Heart right ventricle (tissue), 16 donors: ENCODE measurements around the gene FANCM. TPM values are rescaled to one million over a fixed set of nuclear protein-coding genes. Genes with fewer than 3 reads are reported as not detected.

ENCODE experiments used
- ATAC-seq, 8 donors: fragments of 200-7000 bp; cut with Tn5 transposase; one replicate each; pipeline ENCODE4 v1.9.1; 2020; ENCODE audit warnings: mild to moderate bottlenecking in 8 of 8, moderate library complexity in 8 of 8, moderate number of reproducible peaks in 1 of 8
- DNase-seq, 2 donors: peaks; one replicate each; pipeline ENCODE4 v3.0.0-alpha.2; 2020
- H3K27ac ChIP-seq, 10 donors: fragments of 200-600 bp; sonication (generic) in 2 of 10; one replicate each; pipeline versions ENCODE4 v1.5.0 to v1.8.0; 2020 to 2022; ENCODE audit warnings: mild to moderate bottlenecking in 3 of 10
- H3K27me3 ChIP-seq, 7 donors: fragments of 200-600 bp; one replicate each; pipeline ENCODE4 v1.8.0; 2021 to 2022; ENCODE audit warnings: mild to moderate bottlenecking in 2 of 7
- H3K36me3 ChIP-seq, 9 donors: fragments of 200-600 bp; sonication (generic) in 1 of 9; one replicate each; pipeline versions ENCODE4 v1.5.0 to v1.8.0; 2020 to 2022; ENCODE audit warnings: mild to moderate bottlenecking in 2 of 9
- H3K4me1 ChIP-seq, 9 donors: fragments of 200-600 bp; sonication (generic) in 1 of 9; one replicate each; pipeline versions ENCODE4 v1.5.0 to v1.8.0; 2020 to 2022; ENCODE audit warnings: mild to moderate bottlenecking in 4 of 9
- H3K4me3 ChIP-seq, 10 donors: fragments of 200-600 bp; sonication (generic) in 2 of 10; one replicate each; pipeline versions ENCODE4 v1.5.0 to v1.8.0; 2020 to 2022; ENCODE audit warnings: mild to moderate bottlenecking in 7 of 10, moderate library complexity in 2 of 10
- H3K9me3 ChIP-seq, 11 donors: fragments of 200-600 bp in 10 of 11; sonication (generic) in 2 of 11; one replicate each; pipeline versions ENCODE4 v1.5.0 to v1.8.0; 2013 to 2022; ENCODE audit warnings: mild to moderate bottlenecking in 2 of 11, control low read depth in 1 of 11, moderate library complexity in 1 of 11
- CTCF ChIP-seq, 9 donors: fragments of 200-600 bp; sonication (generic) in 2 of 9; IDR thresholded peaks; one replicate each; pipeline versions ENCODE4 v1.5.0 to v1.8.0; 2021 to 2022; ENCODE audit warnings: antibody characterized with exemption in 9 of 9, mild to moderate bottlenecking in 5 of 9, moderate library complexity in 1 of 9
- WGBS, 2 donors: extraction: QIAGEN DNeasy Blood & Tissue Kit; methylation state at CpG; one replicate each; pipeline ENCODE4 v1.1.7; 2013; ENCODE audit warnings: inconsistent platforms in 1 of 2; 5-methylcytosine and 5-hydroxymethylcytosine counted together
- intact Hi-C, 10 donors: fragments of 100-400 bp; cut with DNase I; formaldehyde crosslinking; loops; one replicate each; pipeline versions ENCODE4 v1.11.1 to v1.14.2; 2022
- long read RNA-seq, 3 donors: library from polyadenylated mRNA; unstranded; transcript quantifications; one replicate each; pipeline ENCODE4 v2.0.0, GENCODE V29; 2020 to 2021
- polyA plus RNA-seq, 2 donors: library from polyadenylated mRNA; stranded (reverse); fragments of 200-250 nt; gene quantifications; one replicate each; pipeline ENCODE4 v1.2.3, GENCODE V29; 2013
- total RNA-seq, 10 donors: library from RNA; stranded (reverse); fragmentation: NEBNext Ultra II Directional in 3 of 10; extraction: Animal tissue kit (Norgen Biotek cat#: 25700) in 3 of 10; gene quantifications; one replicate each; pipeline versions ENCODE4 v1.2.1 to v1.2.4, GENCODE V29; 2021 to 2023
- donor health status: Arrhythmogenic right ventricular cardiomyopathy.
- donor health status: ischemic (EF 13 %, LVEDD 7.1; RV severe dilation, severe dysfunction).
- donor health status: healthy with polysubstance abuse.
- donor health status: DM: no; HTN: yes; CAD: no.
- donor health status: DM: no; HTN: no; CAD: no.
- donor health status: ischemic (EF 25% LVEDD 6.9; RV normal size, moderate dysfunction).
- donor health status: ischemic (EF 25% LVEDD 5.7; RV mildly dilated, moderate dysfunction).
- donor health status: healthy.
- donor health status: DM: yes; HTN: yes; CAD: no.
- donor health status: Ischemic cardiomyopathy.
- donor health status: ischemic (EF 35%, LVEDD 5.7; RV mildly dilated, moderate dysfunction).
- donor health status: nonischemic (EF 11% LVEDD 7.7; RV severe dilation, severe dysfunction).
- donor health status: DM: yes; HTN: yes; CAD: no.
- donor health status: PGD.
- donor health status: ischemic (EF 29% LVEDD 5.4; RV normal size, mild dysfunction).
- donor health status: nonischemic (EF 23%, LVEDD 6.1; RV moderate dilation, normal function).

Gene FANCM
- 1 to 10 TPM; 2.5 to 4.7 (median 3.7) TPM for total RNA-seq
- polyA plus RNA-seq, result 1 to 10 TPM in 1 of 2 donors, under 1 TPM in 1; 0.96 to 6.2 TPM
- long read RNA-seq, donor 1, full-length matches to known transcripts, result 1 of 7 reads
- long read RNA-seq, donor 1, partial matches to known transcripts, result 6 of 7 reads
- long read RNA-seq, donor 1, other reads (novel, unspliced or antisense), result 0 of 7 reads
- long read RNA-seq, donor 2, partial matches to known transcripts, result 2 of 2 reads
- long read RNA-seq, donor 2, other reads (novel, unspliced or antisense), result 0 of 2 reads
- long read RNA-seq, donor 3, partial matches to known transcripts, result 9 of 11 reads
- long read RNA-seq, donor 3, other reads (novel, unspliced or antisense), result 2 of 11 reads

- intact Hi-C loops, result loop anchor here in 8 of 10 donors (1.0 to 10.0 kb wide), 13 partner anchors 51 to 231 kb away; partner anchors contain the start of genes MIS18BP1 (in 7 of the 8), KLHL28 (in 4 of the 8), PRPF39 (in 3 of the 8) and TOGARAM1 (in 3 of the 8)
Observed at GRCh38 chr14:45135659-45136395, at the start of gene FANCM. FANCM (plus strand) TSS chr14:45135930; CDS start chr14:45136032, 102 bp downstream.

GRCh38 chr14:45089813-45090212 lies 45.9 kb upstream of the FANCM start:
- no peak overlapping the region for H3K27ac ChIP-seq
- peaks cover 0 to 71% (median 56%) of the 10 kb centered on the region in 9 donors for H3K4me1 ChIP-seq
- no peaks in the 10 kb centered on the region for H3K27me3 ChIP-seq
- no peak overlapping the region for H3K4me3 ChIP-seq
- intact Hi-C loops, result loop anchor here in 3 of 10 donors (5.0 to 10.0 kb wide), 3 partner anchors 42 to 125 kb away; partner anchors contain the start of genes FKBP3 (in 3 of the 3), FANCM (in 2 of the 3), KLHL28 (in 2 of the 3) and TOGARAM1 (in 2 of the 3)
- DNase-seq, result no peak
- peaks cover 0 to 12% (median 0%) of the 10 kb centered on the region in 9 donors for H3K36me3 ChIP-seq
- no peaks in the 10 kb centered on the region for H3K9me3 ChIP-seq
- ATAC-seq, result no peak
- no peak for TF ChIP-seq CTCF (IDR thresholded peaks at IDR 0.05)
- WGBS, 2 donors, result 45 to 58% methylated on average over 1 of the region's 1 CpG

More at GRCh38 chr14:45135659-45136395, at the start of gene FANCM:
- DNase-seq (peak; percentile 72 to 97), ATAC-seq (peak; percentile 72 to 88 (median 80))
- Histone ChIP-seq H3K36me3 (no peaks in the 10 kb centered on the region), H3K9me3 (no peaks in the 10 kb centered on the region), H3K27ac (peak within 1 kb of the TSS; percentile 28 to 94 (median 92)), H3K27me3 (no peaks in the 10 kb centered on the region), H3K4me1 (peaks cover 0 to 51% (median 34%) of the 10 kb centered on the region in 9 donors), H3K4me3 (peak within 1 kb of the TSS; percentile 48 to 85 (median 71))
- 0% methylated on average over 48 of the region's 48 CpGs for WGBS, 2 donors
- TF ChIP-seq CTCF (IDR thresholded peaks at IDR 0.05), result no peak

- H3K27ac ChIP-seq, result no peak overlapping the region
- intact Hi-C loops, result loop anchor here in 1 of 10 donors (5.0 kb wide), 1 partner anchor 41 kb away; the partner anchor contains the start of gene FKBP3
- no peak for ATAC-seq
- peaks cover 0 to 31% (median 8%) of the 10 kb centered on the region in 9 donors for H3K36me3 ChIP-seq
- H3K4me3 ChIP-seq, result no peak overlapping the region
- H3K4me1 ChIP-seq, result peaks cover 0 to 52% (median 37%) of the 10 kb centered on the region in 9 donors
- no peaks in the 10 kb centered on the region for H3K9me3 ChIP-seq
- H3K27me3 ChIP-seq, result no peaks in the 10 kb centered on the region
- no peak for TF ChIP-seq CTCF (IDR thresholded peaks at IDR 0.05)
- DNase-seq, result no peak
- 84 to 88% methylated on average over 2 of the region's 2 CpGs for WGBS, 2 donors
Observed at GRCh38 chr14:45091710-45092109, 44.0 kb upstream of the FANCM start.

- intact Hi-C loops, result loop anchor here in 1 of 10 donors (5.0 kb wide), 1 partner anchor 38 kb away; the partner anchor contains the start of gene FKBP3
- Histone ChIP-seq H3K4me1 (peaks cover 0 to 28% (median 24%) of the 10 kb centered on the region in 9 donors), H3K9me3 (no peaks in the 10 kb centered on the region), H3K36me3 (peaks cover 0 to 57% (median 25%) of the 10 kb centered on the region in 9 donors), H3K27ac (no peak overlapping the region), H3K27me3 (no peaks in the 10 kb centered on the region), H3K4me3 (no peak overlapping the region)
- WGBS, 2 donors, result 96% methylated on average over 2 of the region's 2 CpGs
- no peak for TF ChIP-seq CTCF (IDR thresholded peaks at IDR 0.05)
- ATAC-seq, result no peak
- DNase-seq, result no peak
Observed at GRCh38 chr14:45094275-45094674, 41.5 kb upstream of the FANCM start.
